KMS-11 (cell line): ENCODE results near the gene ZP4.

Experiments used
- H2AFZ ChIP-seq: fragments of 200-600 bp; sonication (generic); 2 replicates; pipeline ENCODE4 v1.6.1; 2016; ENCODE audit warnings: antibody characterized with exemption, mixed run types, low read depth
- H3K27ac ChIP-seq: fragments of 200-600 bp; sonication (generic); 2 replicates; pipeline ENCODE4 v1.6.1; 2016; ENCODE audit warnings: mild to moderate bottlenecking, mixed run types
- H3K27me3 ChIP-seq: fragments of 200-600 bp; sonication (generic); 2 replicates; pipeline ENCODE4 v1.6.1; 2017; ENCODE audit warnings: mild to moderate bottlenecking, low read depth, mixed run types, moderate library complexity; ENCODE audit not compliant: insufficient read depth
- H3K36me3 ChIP-seq: fragments of 200-600 bp; sonication (generic); 2 replicates; pipeline ENCODE4 v1.6.1; 2017; ENCODE audit warnings: mild to moderate bottlenecking, mixed run types; ENCODE audit not compliant: insufficient read depth
- H3K4me1 ChIP-seq: fragments of 200-600 bp; sonication (generic); 2 replicates; pipeline ENCODE4 v1.6.1; 2016; ENCODE audit warnings: mild to moderate bottlenecking, low read depth, mixed run types; ENCODE audit not compliant: poor library complexity, severe bottlenecking
- H3K4me2 ChIP-seq: fragments of 200-600 bp; sonication (generic); 2 replicates; pipeline ENCODE4 v1.7.0; 2016; ENCODE audit warnings: mild to moderate bottlenecking, mixed run types
- H3K4me3 ChIP-seq: fragments of 200-600 bp; sonication (generic); IDR thresholded peaks from 2 replicates; pipeline ENCODE4 v1.6.1; 2017; ENCODE audit warnings: low read depth, low read length, mixed read lengths; ENCODE audit not compliant: insufficient read depth
- H3K79me2 ChIP-seq: fragments of 200-600 bp; sonication (generic); 2 replicates; pipeline ENCODE4 v1.6.1; 2016; ENCODE audit warnings: low read depth, mixed run types; ENCODE audit not compliant: insufficient read depth
- H3K9ac ChIP-seq: fragments of 200-600 bp; sonication (generic); 2 replicates; pipeline ENCODE4 v1.6.1; 2016; ENCODE audit warnings: mild to moderate bottlenecking, mixed run types
- H4K20me1 ChIP-seq: fragments of 200-600 bp; sonication (generic); 2 replicates; pipeline ENCODE4 v1.6.1; 2016; ENCODE audit warnings: mild to moderate bottlenecking, mixed run types; ENCODE audit not compliant: insufficient read depth
- CTCF ChIP-seq: fragments of 200-600 bp; sonication (generic); conservative IDR thresholded peaks from 2 replicates; pipeline ENCODE4 v1.6.1; 2017; ENCODE audit warnings: low read depth, mild to moderate bottlenecking, antibody characterized with exemption, low read length, moderate library complexity, mixed read lengths

Gene ZP4

DNA sequence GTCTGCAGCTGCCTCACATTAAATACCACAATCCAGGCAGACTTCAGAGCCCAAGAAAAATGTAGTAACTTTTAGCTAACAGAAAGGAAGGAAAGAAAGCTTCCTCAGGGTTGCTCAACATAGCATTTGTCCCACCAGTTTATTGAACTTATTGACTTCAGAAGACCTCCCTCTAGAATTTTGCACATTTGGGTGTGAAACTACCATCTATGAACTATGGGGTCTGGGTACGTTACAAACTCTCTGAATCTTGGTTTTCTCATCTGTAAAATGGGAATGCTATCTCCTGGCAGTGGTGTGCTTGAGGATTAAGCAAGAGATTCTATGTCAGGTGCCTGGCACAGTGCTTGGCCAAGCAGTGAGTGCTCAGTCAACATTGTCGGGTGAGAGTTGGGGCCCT is at the start of gene ZP4:
Gene ZP4 (minus strand): TSS at position 101 of the 400 bp plus-strand sequence. CDS start 287 bp downstream, outside the sequence.
- no peak within 1 kb of the TSS for H3K4me2 ChIP-seq
- no peak within 1 kb of the TSS for H2AFZ ChIP-seq
- TF ChIP-seq CTCF = no peak
- no peaks in the 10 kb centered on the region for H3K36me3 ChIP-seq
- no peaks in the 10 kb centered on the region for H4K20me1 ChIP-seq
- H3K27me3 ChIP-seq = no peaks in the 10 kb centered on the region
- H3K9ac ChIP-seq = no peak within 1 kb of the TSS
- no peaks in the 10 kb centered on the region for H3K79me2 ChIP-seq
- no peak within 1 kb of the TSS for H3K4me3 ChIP-seq
- no peaks in the 10 kb centered on the region for H3K4me1 ChIP-seq
- H3K27ac ChIP-seq = no peak within 1 kb of the TSS

DNA sequence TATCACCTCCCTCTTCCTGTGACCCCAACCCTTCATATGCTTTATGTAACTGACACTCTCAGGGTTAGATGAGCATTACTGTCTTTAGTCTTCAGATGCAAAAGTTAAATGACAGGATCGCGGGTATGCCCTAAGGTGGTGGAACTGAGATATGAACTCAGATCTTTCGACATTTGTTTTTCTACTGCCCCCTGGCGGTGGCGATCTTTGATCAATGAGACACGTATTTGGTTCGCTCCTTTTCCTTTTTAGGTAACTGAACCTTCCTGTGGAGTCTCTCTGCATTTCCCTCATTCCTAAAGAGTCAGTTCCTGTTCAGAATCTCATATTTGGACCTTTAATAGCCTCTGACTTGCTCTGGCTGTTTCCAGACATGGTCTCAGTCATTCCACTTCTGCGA is 47.8 kb upstream of the ZP4 start:
- Histone ChIP-seq H3K4me2 (no peak overlapping the region), H3K79me2 (no peaks in the 10 kb centered on the region), H3K4me3 (no peak overlapping the region), H4K20me1 (no peaks in the 10 kb centered on the region), H3K27me3 (no peaks in the 10 kb centered on the region), H3K9ac (no peak overlapping the region), H3K36me3 (no peaks in the 10 kb centered on the region), H3K27ac (no peak overlapping the region), H2AFZ (no peak overlapping the region), H3K4me1 (no peaks in the 10 kb centered on the region)
- TF ChIP-seq CTCF = no peak

DNA sequence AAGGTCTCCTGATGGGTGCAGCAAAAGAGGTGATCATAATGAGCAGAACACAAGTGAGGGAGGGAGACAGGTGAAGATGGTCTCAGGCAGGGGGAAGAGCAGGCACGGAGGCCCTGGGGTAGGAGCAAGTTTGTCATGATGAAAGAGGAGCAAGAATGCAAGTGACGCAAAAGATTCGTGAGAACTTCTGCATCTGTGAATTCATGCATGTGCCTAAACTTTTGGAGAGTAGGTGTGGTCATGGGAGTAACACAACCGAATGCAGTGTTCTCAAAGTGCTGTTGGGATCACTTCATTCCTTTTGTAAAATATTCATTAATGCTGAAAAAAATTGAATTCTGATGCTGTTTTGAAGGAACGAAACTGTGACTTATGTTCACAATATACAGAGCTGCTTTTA is 47.3 kb upstream of the ZP4 start:
- no peak overlapping the region for H3K4me2 ChIP-seq
- H3K4me1 ChIP-seq = no peaks in the 10 kb centered on the region
- H3K27me3 ChIP-seq = no peaks in the 10 kb centered on the region
- no peaks in the 10 kb centered on the region for H3K36me3 ChIP-seq
- H3K79me2 ChIP-seq = no peaks in the 10 kb centered on the region
- TF ChIP-seq CTCF = no peak
- no peaks in the 10 kb centered on the region for H4K20me1 ChIP-seq
- H3K4me3 ChIP-seq = no peak overlapping the region
- no peak overlapping the region for H2AFZ ChIP-seq
- no peak overlapping the region for H3K27ac ChIP-seq
- H3K9ac ChIP-seq = no peak overlapping the region

- Histone ChIP-seq H3K4me2 (no peak overlapping the region), H3K79me2 (no peaks in the 10 kb centered on the region), H3K27me3 (no peaks in the 10 kb centered on the region), H2AFZ (no peak overlapping the region), H3K36me3 (no peaks in the 10 kb centered on the region), H4K20me1 (no peaks in the 10 kb centered on the region), H3K27ac (no peak overlapping the region), H3K4me1 (no peaks in the 10 kb centered on the region), H3K9ac (no peak overlapping the region), H3K4me3 (no peak overlapping the region)
- no peak for TF ChIP-seq CTCF
These were observed 42.1 kb upstream of the ZP4 start for GRCh38 chr1:237932816-237933215.
